ENCODE results near the gene MPRIP.
A peak's percentile ranks its signal among the peaks of the same experiment; 100 is the strongest.

MPRIP gene

DNA sequence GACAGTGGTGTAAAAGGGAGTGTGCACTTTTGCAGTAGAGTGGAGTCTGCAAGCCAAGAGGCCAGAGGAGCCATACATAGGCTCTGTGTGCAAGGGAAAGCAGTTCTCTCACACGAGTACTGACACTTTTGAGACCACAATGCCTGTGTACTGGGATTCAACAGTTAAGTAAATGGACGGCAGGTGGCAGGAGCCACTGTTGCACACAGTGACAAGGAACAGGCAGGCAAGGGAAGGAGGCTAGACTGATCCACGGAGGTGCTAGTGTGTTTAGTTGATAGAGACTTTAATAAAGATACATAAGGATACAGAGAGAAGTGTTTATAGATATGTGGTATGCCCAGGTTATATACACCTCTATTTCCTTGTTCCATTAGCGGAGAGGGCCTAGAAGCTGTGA, 67.0 kb downstream of the MPRIP start:
- no peak for DNase-seq (ENCODE audit: low spot score)

GRCh38 chr17:17109907-17110306, 67.7 kb downstream of the MPRIP start:
- no peak for DNase-seq (ENCODE audit: low spot score)

DNA sequence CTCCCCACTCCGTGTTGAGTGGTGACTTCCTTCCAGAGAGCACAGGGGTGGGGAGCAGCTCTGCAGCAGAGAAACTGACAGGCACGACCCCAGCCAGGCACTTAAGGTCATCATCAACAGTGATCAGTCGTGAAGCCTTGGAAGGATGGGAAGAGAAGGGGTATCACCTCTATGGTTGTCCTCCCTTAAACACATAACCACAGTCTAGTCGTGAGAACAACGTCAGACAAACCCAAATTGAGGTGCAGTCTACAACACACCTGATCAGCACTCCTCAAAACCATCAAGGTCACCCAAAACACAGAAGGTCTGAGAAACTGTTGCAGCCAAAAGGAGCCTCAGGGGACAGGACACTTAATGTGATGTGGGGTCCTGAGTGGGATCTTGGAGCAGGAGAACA, 68.3 kb downstream of the MPRIP start:
- no peak for DNase-seq (ENCODE audit: low spot score)

GRCh38 chr17:17111401-17112393, 69.4 kb downstream of the MPRIP start:
- no peak for DNase-seq (ENCODE audit: low spot score)

DNA sequence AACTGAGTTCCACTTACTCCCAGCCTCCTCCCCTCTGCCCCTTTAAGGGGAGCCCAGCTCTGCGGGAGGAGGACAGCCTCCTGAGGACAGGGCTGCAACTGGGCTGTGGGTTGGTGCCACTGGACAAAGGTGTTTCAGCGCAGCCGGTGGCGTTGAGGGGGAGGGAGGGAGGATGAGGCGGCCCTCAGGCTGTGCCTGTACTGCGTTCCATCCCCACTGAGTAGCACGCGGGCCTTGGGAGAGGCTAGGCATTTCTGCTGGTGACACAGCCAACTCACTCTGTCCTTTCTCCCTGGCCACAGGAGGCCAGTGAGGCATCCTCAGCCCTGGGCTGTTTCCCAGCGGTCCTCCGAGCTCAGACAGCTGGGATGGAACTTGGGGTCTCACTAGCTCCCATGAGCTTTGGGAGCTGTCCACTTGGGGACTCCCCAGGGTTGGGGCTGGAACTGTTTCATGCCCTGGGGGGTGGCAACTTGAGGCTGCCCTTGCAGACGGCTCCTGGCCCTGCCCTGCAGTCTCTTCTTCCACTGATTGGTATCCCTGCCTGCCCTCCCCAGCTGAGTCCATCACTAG, 70.5 kb downstream of the MPRIP start:
- no peak for DNase-seq (ENCODE audit: low spot score)

DNA sequence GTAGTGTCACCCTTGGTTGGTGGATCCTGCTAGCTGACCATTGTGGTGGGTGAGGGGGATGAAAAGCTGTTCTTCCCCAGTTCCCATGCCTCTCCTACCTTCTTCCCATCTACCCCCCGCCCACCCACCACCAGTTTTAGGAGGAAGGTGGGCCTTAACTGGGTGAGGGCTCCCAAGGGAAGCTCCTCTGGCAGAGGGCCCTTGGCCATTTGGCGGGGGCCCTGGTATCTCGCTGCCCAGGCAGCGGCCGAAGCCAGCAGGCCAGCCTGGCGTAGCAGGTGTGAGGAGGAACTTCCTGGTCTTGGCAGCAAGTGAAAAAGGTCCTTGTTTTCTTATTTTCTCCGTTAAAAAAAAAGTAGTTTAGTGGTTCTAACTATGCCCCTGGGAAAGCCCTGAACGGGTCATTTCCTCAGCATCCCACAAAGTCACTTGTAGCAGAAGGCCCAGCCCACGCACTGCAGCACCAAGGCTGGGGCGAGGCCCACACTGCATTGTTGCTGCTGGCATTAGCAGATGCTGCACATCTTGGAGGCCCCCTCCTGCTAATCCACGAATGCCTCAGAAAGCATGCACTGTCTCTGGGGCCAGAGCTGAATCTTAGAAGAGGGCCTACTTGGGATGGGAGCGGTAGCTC, 72.5 kb downstream of the MPRIP start:
- DNase-seq (ENCODE audit: low spot score) = no peak

GRCh38 chr17:17115620-17116019, 73.4 kb downstream of the MPRIP start:
- DNase-seq (ENCODE audit: low spot score) = no peak

GRCh38 chr17:17116406-17116805, 74.1 kb downstream of the MPRIP start:
- no peak for DNase-seq (ENCODE audit: low spot score)

GRCh38 chr17:17117923-17118322, 75.7 kb downstream of the MPRIP start:
- DNase-seq (ENCODE audit: low spot score) = no peak

DNA sequence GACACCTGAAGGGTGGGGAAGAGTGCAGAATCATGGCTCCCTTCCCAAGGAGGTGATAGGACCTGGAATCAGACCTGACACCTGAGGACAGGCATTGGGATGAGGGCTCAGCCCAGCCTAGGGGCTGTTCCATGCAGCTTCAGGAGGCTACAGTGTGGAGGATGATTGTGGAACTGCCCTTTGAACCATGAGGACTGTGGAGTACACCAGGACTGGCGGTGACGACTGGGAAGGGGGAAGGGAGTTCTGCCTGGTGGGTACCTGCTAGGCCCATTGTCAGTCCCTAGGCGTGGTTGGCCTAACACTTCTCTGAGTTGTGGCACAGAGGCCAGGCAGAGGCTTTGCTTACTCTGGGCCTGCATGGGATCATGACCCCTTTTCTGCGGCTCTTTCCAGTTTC, 76.1 kb downstream of the MPRIP start:
- DNase-seq (ENCODE audit: low spot score) = no peak

- no peak for DNase-seq (ENCODE audit: low spot score)
Observed at GRCh38 chr17:17119106-17119505, 76.8 kb downstream of the MPRIP start.

GRCh38 chr17:17119533-17119932, 77.3 kb downstream of the MPRIP start:
- peak; percentile 41 for DNase-seq (ENCODE audit: low spot score)

- no peak for DNase-seq (ENCODE audit: low spot score)
Observed at GRCh38 chr17:17120294-17120693, 78.0 kb downstream of the MPRIP start.

GRCh38 chr17:17120701-17121100, 78.4 kb downstream of the MPRIP start:
- DNase-seq (ENCODE audit: low spot score) = no peak

DNA sequence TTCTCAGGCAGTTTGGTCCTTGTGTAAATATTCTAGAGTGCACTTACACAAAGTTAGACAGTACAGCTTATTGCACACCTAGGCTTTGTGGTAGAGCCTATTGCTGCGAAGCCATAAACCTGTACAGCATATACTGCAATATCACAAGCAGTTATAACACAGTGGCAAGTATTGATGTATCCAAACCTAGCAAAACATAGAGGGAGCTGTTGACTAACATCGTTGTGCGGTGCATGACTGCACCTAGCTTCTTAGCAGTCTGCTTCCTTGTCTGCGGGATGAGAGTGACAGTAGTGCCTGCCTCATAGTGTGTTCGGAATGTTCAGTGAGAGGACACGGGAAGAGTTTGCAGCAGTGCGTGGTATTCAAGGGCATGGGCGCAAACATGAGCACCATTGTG, 78.9 kb downstream of the MPRIP start:
- no peak for DNase-seq (ENCODE audit: low spot score)

DNA sequence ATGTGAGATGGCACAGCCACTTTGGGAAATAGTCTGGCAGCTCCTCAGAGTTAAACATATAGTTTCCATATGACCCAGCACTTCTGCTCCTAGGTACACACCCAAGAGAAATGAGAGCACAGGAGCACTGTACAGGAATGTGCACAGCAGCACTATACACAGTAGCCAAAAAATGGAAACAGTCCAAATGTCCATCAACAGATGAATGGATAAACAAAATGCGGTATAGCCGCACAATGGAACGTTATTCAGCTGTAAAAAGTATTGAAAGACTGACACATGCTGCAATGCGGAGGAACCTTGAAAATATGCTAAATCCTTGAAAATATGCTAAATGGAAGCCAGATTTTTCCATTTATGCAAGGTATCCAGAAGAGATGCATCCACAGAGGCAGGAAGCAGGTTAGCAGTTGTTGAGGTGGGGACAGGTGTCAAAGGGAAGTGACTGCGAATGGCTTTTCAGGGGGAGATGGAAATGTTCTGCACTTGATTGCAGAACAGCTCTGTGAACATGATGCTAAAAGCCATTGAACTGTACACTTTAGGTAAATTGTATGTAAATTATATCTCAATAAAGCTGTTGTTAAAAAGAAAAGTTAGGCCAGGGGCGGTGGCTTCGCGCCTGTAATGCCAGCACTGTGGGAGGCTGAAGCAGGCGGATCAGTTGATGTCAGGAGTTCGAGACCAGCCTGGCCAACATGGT, 80.7 kb downstream of the MPRIP start:
- DNase-seq (ENCODE audit: low spot score) = no peak

DNA sequence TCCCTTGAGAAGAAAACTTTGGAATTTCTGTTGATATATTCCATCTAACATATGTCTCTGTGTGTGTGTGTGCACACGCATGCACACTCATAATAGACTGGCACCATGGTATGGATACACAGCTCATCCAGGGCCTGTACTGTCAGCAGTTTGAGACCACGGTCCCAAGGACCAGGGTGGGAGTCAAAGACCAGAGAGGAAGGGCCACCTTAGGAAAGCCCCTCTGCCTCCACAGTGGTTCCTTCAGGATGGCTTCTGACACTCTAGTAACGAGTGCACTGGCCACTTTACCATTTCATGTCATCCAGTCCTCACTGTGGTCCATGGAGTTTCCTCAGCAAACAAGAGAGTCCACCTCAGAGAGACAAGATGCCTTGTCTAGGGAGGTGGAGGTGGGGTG, 82.1 kb downstream of the MPRIP start:
- no peak for DNase-seq (ENCODE audit: low spot score)

- no peak for DNase-seq (ENCODE audit: low spot score)
Observed at GRCh38 chr17:17125136-17126084, 83.2 kb downstream of the MPRIP start.

DNA sequence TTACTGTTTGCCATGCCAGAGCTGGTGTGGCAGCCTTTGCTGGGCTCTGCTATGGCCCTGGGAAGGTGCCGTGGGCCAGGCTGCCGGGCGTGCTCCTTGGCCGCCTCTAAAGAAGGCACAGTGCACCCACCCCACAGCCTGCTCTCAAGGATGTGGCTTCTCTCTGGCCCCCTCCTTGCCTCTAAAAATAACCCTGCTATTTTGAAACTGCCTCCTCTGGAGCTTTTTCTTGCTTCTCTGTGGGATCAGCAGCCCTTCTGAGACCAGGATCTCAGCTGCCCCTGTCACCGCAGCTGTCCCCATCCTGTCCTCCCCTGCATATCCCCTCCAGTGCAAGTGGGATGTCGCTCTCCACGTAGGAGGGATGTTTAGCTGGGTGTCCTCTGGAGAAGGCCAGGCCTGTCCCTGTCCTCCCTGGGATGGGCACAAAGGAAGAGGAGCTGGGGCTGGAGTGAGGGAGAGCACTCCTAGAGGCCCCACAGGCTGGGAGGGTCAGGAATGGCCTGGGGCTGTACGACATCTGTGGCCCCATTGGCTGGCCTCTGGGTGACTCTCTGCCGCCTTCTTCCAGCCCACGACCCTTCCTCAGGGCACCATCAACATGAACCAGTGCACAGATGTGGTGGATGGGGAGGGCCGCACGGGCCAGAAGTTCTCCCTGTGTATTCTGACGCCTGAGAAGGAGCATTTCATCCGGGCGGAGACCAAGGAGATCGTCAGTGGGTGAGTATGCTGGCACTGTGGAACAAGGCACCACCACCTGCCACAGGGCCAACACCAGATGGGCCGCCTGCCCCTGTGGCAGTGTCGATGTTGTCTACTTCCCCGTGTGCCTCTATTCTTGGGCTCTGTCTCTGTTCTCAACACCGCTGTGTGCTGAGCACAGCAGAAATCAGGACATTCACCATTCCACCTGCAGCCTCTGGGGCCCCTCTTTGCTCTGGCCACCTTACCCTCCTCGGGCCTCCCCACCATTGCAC, 84.2 kb downstream of the MPRIP start:
- no peak for DNase-seq (ENCODE audit: low spot score)

DNA sequence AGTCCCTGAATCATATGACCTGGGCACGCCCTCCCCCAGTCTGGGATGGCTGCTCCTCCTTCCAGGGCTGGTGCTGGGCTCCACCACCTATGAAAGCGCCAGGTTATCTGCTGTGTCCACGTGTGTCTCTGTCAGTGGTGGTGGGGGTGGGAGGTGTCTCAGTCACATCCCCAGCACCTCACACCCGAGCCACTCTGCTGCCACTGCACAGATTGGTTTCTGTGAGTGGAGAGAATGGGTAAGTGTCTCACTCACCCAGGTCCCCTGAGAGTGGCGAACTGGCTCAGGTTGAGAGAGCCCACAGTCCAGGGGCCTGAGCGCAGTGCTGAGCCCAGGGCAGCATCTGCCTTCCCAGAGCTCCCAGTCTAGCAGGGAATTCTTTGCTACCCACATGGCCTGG, 84.9 kb downstream of the MPRIP start:
- no peak for DNase-seq (ENCODE audit: low spot score)
